Suprapubic skin (tissue), 4 donors: ENCODE measurements around the gene ARSK. TPM values are rescaled to one million over a fixed set of nuclear protein-coding genes. Genes with fewer than 3 reads are reported as not detected.

Experiments used
- DNase-seq, 2 donors: peaks; one replicate each; pipeline ENCODE4 v3.0.0-alpha.2; 2019; ENCODE audit warnings: low spot score in 2 of 2
- H3K27ac ChIP-seq: fragments of 200-600 bp; sonication (generic); one replicate; pipeline ENCODE4 v1.5.1; 2019
- H3K27me3 ChIP-seq: fragments of 200-600 bp; sonication (generic); one replicate; pipeline ENCODE4 v1.5.1; 2019
- H3K36me3 ChIP-seq: fragments of 200-600 bp; sonication (generic); one replicate; pipeline ENCODE4 v1.5.1; 2019
- H3K4me1 ChIP-seq: fragments of 200-600 bp; sonication (generic); one replicate; pipeline ENCODE4 v1.5.1; 2019
- H3K4me3 ChIP-seq: fragments of 200-600 bp; sonication (generic); one replicate; pipeline ENCODE4 v1.5.1; 2019; ENCODE audit warnings: mild to moderate bottlenecking
- H3K9me3 ChIP-seq: fragments of 200-600 bp; sonication (generic); one replicate; pipeline ENCODE4 v1.5.1; 2019
- EP300 ChIP-seq: sonication (generic); formaldehyde crosslinking; IDR thresholded peaks from one replicate; pipeline ENCODE4 v1.6.1; 2017; ENCODE audit warnings: antibody characterized with exemption
- POLR2A ChIP-seq, 2 donors: fragments of 450-650 bp; IDR thresholded peaks; one replicate each; pipeline ENCODE4 v1.6.1; 2017; ENCODE audit warnings: antibody characterized with exemption in 2 of 2, mild to moderate bottlenecking in 2 of 2, moderate library complexity in 2 of 2
- POLR2AphosphoS5 ChIP-seq, 3 donors: sonication (generic); formaldehyde crosslinking; IDR thresholded peaks; one replicate each; pipeline ENCODE4 v1.6.1; 2017; ENCODE audit warnings: antibody characterized with exemption in 3 of 3
- WGBS: methylation state at CpG from one replicate; pipeline ENCODE4 v1.1.5; 2018; 5-methylcytosine and 5-hydroxymethylcytosine counted together
- total RNA-seq, 4 donors: library from RNA; depleted of rRNA; stranded (reverse); fragments of >200 nt; gene quantifications; one replicate each; pipeline ENCODE4 v1.1.0, GENCODE V29; 2016
- TF ChIP-seq, protein P1 (sequence below), 2 donors: fragments of 200-600 bp in 1 of 2; fragments of 450-650 bp in 1 of 2; sonication (generic) in 1 of 2; IDR thresholded peaks; one replicate each; pipeline ENCODE4 v1.5.1; 2016 to 2019; ENCODE audit warnings: antibody characterized with exemption in 2 of 2, mild to moderate bottlenecking in 1 of 2, moderate library complexity in 1 of 2

Gene ARSK
- total RNA-seq, 4 donors from 2014 or later = 5.4 to 10.6 (median 8.1) TPM

DNA sequence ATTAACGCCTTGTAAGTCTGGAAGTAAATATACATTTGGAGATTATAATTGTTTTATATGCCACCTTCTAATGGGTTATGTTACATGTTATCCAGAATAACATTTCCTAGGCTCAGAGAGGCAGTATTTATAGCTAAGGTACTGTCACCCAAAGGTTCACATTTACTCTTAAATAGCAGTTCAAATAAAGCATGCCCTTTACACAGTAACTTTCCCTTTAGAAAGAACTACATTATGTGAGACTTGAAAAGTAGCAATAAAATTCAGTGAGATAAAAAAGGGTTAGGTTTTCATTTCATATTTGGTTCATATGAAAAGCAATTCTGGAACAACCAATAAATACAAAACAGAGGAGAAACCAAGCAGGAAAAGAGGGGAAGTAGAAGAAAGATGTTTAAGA, 35.2 kb upstream of the ARSK start:
- DNase-seq = no peak
- H3K27ac ChIP-seq = no peak overlapping the region
- H3K4me3 ChIP-seq = no peak overlapping the region
- H3K4me1 ChIP-seq = no peaks in the 10 kb centered on the region
- WGBS = 98% methylated on average over 1 of the region's 1 CpG
- H3K36me3 ChIP-seq = peaks cover 70% of the 10 kb centered on the region
- no peak for TF ChIP-seq EP300
- TF ChIP-seq POLR2A (IDR thresholded peaks at IDR 0.05) = no peak
- TF ChIP-seq, protein P1, sequence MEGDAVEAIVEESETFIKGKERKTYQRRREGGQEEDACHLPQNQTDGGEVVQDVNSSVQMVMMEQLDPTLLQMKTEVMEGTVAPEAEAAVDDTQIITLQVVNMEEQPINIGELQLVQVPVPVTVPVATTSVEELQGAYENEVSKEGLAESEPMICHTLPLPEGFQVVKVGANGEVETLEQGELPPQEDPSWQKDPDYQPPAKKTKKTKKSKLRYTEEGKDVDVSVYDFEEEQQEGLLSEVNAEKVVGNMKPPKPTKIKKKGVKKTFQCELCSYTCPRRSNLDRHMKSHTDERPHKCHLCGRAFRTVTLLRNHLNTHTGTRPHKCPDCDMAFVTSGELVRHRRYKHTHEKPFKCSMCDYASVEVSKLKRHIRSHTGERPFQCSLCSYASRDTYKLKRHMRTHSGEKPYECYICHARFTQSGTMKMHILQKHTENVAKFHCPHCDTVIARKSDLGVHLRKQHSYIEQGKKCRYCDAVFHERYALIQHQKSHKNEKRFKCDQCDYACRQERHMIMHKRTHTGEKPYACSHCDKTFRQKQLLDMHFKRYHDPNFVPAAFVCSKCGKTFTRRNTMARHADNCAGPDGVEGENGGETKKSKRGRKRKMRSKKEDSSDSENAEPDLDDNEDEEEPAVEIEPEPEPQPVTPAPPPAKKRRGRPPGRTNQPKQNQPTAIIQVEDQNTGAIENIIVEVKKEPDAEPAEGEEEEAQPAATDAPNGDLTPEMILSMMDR (IDR thresholded peaks at IDR 0.05) = no peak
- no peak for TF ChIP-seq POLR2AphosphoS5 (IDR thresholded peaks at IDR 0.05)
- H3K27me3 ChIP-seq = no peaks in the 10 kb centered on the region
- no peaks in the 10 kb centered on the region for H3K9me3 ChIP-seq

DNA sequence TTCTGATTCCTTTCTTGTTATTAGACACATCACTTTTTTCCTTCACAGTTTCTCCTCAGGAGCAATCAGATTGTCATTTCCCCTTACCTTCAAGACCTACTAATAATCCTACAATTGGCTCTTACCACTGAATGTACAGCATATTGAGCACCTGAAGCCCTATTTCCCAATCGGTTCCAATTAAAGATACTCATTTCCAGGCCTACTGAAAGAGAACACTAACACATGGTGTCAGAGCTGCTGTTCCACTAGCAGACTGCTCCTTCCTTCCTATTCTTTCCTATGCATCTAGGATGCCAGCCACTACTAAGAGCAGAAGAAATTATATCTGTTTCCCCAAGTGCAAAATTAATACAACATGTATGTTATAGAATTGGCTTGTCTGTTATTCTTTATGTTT, 34.7 kb upstream of the ARSK start:
- no peak overlapping the region for H3K4me3 ChIP-seq
- no peaks in the 10 kb centered on the region for H3K4me1 ChIP-seq
- TF ChIP-seq EP300 = no peak
- TF ChIP-seq, protein P1 (IDR thresholded peaks at IDR 0.05) = no peak
- no peak for TF ChIP-seq POLR2AphosphoS5 (IDR thresholded peaks at IDR 0.05)
- no peak for TF ChIP-seq POLR2A (IDR thresholded peaks at IDR 0.05)
- H3K27ac ChIP-seq = no peak overlapping the region
- 79% methylated on average over 1 of the region's 1 CpG for WGBS
- no peaks in the 10 kb centered on the region for H3K27me3 ChIP-seq
- H3K9me3 ChIP-seq = no peaks in the 10 kb centered on the region
- H3K36me3 ChIP-seq = peaks cover 70% of the 10 kb centered on the region
- no peak for DNase-seq

DNA sequence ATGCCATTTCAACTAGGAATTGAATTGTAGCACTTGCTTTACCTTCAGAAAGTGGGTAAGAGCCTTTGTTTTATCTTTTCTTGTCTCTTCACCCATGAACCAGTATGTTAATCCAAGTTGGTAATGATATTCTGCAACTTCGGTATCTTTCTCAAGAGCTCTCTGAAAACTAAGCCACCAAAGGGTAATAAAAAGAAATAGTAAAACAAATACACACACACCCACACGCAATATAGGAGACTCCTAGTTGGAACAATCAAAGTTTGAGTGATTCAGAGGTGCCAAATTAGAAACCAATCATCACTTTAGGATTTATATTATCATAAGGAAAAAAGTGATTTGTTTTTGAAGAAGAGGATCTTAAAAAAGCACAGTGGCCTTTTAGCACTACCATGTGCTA, 30.5 kb upstream of the ARSK start:
- WGBS = 64% methylated on average over 2 of the region's 2 CpGs
- H3K4me3 ChIP-seq = no peak overlapping the region

DNA sequence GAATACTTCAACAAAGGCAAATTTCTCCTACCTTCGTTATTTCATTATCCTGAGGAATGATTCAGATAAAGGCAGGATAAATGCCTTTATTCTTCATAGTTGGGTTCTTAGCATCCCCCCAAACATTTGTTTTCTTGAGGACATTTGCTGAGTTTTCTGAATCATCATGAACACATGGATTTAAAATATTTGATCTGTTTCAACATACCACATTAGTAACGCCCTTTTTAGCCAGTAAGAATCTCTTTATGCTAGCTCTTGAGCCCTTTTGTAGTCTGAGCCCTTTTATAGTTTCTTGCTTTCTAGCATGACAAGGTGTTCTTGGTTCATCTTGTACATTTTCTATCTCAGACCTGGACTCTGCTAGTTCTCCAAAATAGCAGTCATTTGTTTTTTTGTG, 28.0 kb upstream of the ARSK start:
- Histone ChIP-seq H3K27me3 (no peaks in the 10 kb centered on the region), H3K36me3 (peaks cover 69% of the 10 kb centered on the region), H3K4me3 (no peak overlapping the region)

More for the DNA sequence above, 30.5 kb upstream of the ARSK start:
- DNase-seq = no peak
- no peak for TF ChIP-seq EP300
- H3K27me3 ChIP-seq = no peaks in the 10 kb centered on the region
- peaks cover 70% of the 10 kb centered on the region for H3K36me3 ChIP-seq
- H3K4me1 ChIP-seq = no peaks in the 10 kb centered on the region
- H3K27ac ChIP-seq = no peak overlapping the region
- no peaks in the 10 kb centered on the region for H3K9me3 ChIP-seq

DNA sequence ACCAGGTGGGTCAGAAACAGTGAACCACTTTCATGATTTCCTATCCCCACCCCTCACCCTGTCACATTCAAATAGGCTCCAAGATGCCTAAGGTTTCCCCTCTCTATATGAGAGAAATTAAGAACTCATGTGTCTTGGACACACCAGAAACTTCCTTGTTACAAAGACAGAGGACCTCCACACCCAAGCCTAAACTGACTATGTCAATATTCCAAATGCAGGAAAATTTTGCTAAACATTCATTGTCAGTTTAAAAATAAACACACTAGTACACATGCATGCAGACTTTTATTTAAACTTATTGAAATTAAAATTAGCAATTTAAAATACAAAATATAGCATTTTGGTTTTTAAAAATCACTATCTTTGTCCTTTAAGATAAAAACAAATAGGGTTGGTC, 26.3 kb upstream of the ARSK start:
- Histone ChIP-seq H3K4me1 (no peaks in the 10 kb centered on the region), H3K36me3 (peaks cover 73% of the 10 kb centered on the region), H3K9me3 (no peaks in the 10 kb centered on the region), H3K27ac (no peak overlapping the region), H3K4me3 (no peak overlapping the region), H3K27me3 (no peaks in the 10 kb centered on the region)
- no peak for TF ChIP-seq POLR2AphosphoS5 (IDR thresholded peaks at IDR 0.05)
- TF ChIP-seq EP300 = no peak
- no peak for TF ChIP-seq POLR2A (IDR thresholded peaks at IDR 0.05)
- TF ChIP-seq, protein P1 (IDR thresholded peaks at IDR 0.05) = no peak
- DNase-seq = no peak

More for the DNA sequence above, 28.0 kb upstream of the ARSK start:
- TF ChIP-seq POLR2AphosphoS5 (IDR thresholded peaks at IDR 0.05) = no peak
- no peak for TF ChIP-seq EP300
- TF ChIP-seq, protein P1 (IDR thresholded peaks at IDR 0.05) = no peak
- TF ChIP-seq POLR2A (IDR thresholded peaks at IDR 0.05) = no peak
- Histone ChIP-seq H3K4me1 (no peaks in the 10 kb centered on the region), H3K27ac (no peak overlapping the region), H3K9me3 (no peaks in the 10 kb centered on the region)
- 96% methylated on average over 2 of the region's 2 CpGs for WGBS
- no peak for DNase-seq

DNA sequence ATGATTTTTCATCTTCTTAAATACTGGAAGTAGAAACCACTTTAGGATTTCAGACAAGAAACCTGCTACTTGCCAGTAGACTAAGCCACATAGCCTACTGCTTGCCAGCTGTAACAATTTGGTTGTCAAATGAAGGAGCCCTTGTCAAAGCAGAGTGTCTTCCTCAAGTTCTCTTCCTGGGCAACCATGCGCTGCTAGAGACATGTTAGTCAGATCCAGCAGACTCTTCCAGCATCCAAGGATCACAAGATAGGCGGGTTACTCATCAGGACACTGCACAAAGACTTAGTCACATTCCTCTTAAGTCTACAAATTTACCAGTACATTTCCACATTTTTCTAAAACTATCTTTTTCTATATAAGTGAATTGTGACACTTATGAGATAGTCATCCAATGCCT, 24.5 kb upstream of the ARSK start:
- no peak overlapping the region for H3K27ac ChIP-seq
- TF ChIP-seq, protein P1 (IDR thresholded peaks at IDR 0.05) = no peak
- no peak for TF ChIP-seq POLR2A (IDR thresholded peaks at IDR 0.05)
- TF ChIP-seq POLR2AphosphoS5 (IDR thresholded peaks at IDR 0.05) = no peak
- no peak for TF ChIP-seq EP300
- no peaks in the 10 kb centered on the region for H3K27me3 ChIP-seq
- H3K36me3 ChIP-seq = peaks cover 65% of the 10 kb centered on the region
- 91% methylated on average over 2 of the region's 2 CpGs for WGBS
- no peaks in the 10 kb centered on the region for H3K9me3 ChIP-seq
- no peak overlapping the region for H3K4me3 ChIP-seq
- DNase-seq = no peak
- H3K4me1 ChIP-seq = no peaks in the 10 kb centered on the region
